ENCODE results near the gene ARHGEF5. TPM values are rescaled to one million over a fixed set of nuclear protein-coding genes. Genes with fewer than 3 reads are reported as not detected.

ARHGEF5 gene
- total and polyA plus RNA-seq, 2 of the 13 experiments (the other 11 are each of a cell fraction or from before 2014, with no cell fraction given), result 1.2 to 1.3 TPM

GRCh38 chr7:144415858-144416257 lies 60.7 kb downstream of the ARHGEF5 start (continued):
- TF ChIP-seq ZNF512B (CRISPR knock-in tag; IDR thresholded peaks at IDR 0.05; ENCODE audit: borderline replicate concordance) (no peak), MNT (IDR thresholded peaks at IDR 0.05) (no peak), JDP2 (CRISPR knock-in tag; IDR thresholded peaks at IDR 0.05; ENCODE audit: borderline replicate concordance) (no peak)

GRCh38 chr7:144416341-144416740 lies 61.1 kb downstream of the ARHGEF5 start:
- FAIRE-seq, result no peak
- no peak overlapping the region for H3K4me3 ChIP-seq (replicated peaks in 1 of 3; ENCODE audit: insufficient read depth in 1 of 3, low read depth in 2 of 3, low read length in 3 of 3)
- H3K36me3 ChIP-seq (replicated peaks in 1 of 2; ENCODE audit: control insufficient read depth in 1 of 2, insufficient read depth in 2 of 2, low read length in 2 of 2), result no peaks in the 10 kb centered on the region
- H3K4me1 ChIP-seq (ENCODE audit: insufficient read depth, low read length), result no peaks in the 10 kb centered on the region
- in situ Hi-C loops (cut with HindIII; ENCODE audit: extremely low pct_ligation_motif_present, low pct_unique_long_range_greater_than_20kb), result no loop called here
- CTCF ChIA-PET (ENCODE audit: low intra/inter-chr PET ratio, low total read pairs), result no interaction called here
- no peaks in the 10 kb centered on the region for H3K27me3 ChIP-seq (ENCODE audit: control insufficient read depth in 1 of 2, insufficient read depth in 2 of 2, low read length in 2 of 2)
- no peak overlapping the region for H3K27ac ChIP-seq (ENCODE audit: extremely low read length, insufficient read depth, low read length)
- POLR2A ChIA-PET, result no interaction called here
- BruUV-seq (replicated peaks), result no TSS peak
- H2AFZ ChIP-seq (ENCODE audit: low read length), result no peak overlapping the region
- no peak overlapping the region for H3K9ac ChIP-seq (ENCODE audit: insufficient read depth, low read depth, low read length)
- ATAC-seq, result no peak
- no peak overlapping the region for H3K4me2 ChIP-seq (ENCODE audit: low read depth, low read length)
- intact Hi-C loops (cut with micrococcal nuclease; ENCODE audit: unreplicated experiment), result no loop called here
- no peaks in the 10 kb centered on the region for H3K79me2 ChIP-seq (ENCODE audit: insufficient read depth, low read length)
- H4K20me1 ChIP-seq (ENCODE audit: insufficient read depth, low read length), result no peaks in the 10 kb centered on the region
- H3K9me3 ChIP-seq (ENCODE audit: low read length), result no peaks in the 10 kb centered on the region
- no peak for DNase-seq (ENCODE audit: low spot score)
- TF ChIP-seq GMEB1 (CRISPR knock-in tag; IDR thresholded peaks at IDR 0.05; ENCODE audit: borderline replicate concordance) (no peak), PAX8 (CRISPR knock-in tag; IDR thresholded peaks at IDR 0.05; ENCODE audit: borderline replicate concordance) (no peak)
- TF ChIP-seq, protein P1, sequence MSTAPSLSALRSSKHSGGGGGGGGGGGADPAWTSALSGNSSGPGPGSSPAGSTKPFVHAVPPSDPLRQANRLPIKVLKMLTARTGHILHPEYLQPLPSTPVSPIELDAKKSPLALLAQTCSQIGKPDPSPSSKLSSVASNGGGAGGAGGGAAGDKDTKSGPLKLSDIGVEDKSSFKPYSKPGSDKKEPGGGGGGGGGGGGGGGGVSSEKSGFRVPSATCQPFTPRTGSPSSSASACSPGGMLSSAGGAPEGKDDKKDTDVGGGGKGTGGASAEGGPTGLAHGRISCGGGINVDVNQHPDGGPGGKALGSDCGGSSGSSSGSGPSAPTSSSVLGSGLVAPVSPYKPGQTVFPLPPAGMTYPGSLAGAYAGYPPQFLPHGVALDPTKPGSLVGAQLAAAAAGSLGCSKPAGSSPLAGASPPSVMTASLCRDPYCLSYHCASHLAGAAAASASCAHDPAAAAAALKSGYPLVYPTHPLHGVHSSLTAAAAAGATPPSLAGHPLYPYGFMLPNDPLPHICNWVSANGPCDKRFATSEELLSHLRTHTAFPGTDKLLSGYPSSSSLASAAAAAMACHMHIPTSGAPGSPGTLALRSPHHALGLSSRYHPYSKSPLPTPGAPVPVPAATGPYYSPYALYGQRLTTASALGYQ (CRISPR knock-in tag; IDR thresholded peaks at IDR 0.05), result no peak
- TF ChIP-seq, protein P2, sequence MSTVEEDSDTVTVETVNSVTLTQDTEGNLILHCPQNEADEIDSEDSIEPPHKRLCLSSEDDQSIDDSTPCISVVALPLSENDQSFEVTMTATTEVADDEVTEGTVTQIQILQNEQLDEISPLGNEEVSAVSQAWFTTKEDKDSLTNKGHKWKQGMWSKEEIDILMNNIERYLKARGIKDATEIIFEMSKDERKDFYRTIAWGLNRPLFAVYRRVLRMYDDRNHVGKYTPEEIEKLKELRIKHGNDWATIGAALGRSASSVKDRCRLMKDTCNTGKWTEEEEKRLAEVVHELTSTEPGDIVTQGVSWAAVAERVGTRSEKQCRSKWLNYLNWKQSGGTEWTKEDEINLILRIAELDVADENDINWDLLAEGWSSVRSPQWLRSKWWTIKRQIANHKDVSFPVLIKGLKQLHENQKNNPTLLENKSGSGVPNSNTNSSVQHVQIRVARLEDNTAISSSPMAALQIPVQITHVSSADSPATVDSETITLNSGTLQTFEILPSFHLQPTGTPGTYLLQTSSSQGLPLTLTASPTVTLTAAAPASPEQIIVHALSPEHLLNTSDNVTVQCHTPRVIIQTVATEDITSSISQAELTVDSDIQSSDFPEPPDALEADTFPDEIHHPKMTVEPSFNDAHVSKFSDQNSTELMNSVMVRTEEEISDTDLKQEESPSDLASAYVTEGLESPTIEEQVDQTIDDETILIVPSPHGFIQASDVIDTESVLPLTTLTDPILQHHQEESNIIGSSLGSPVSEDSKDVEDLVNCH (CRISPR knock-in tag; IDR thresholded peaks at IDR 0.05), result no peak
